HepG2 (cell line): ENCODE data around the gene LSM8. TPM values are rescaled to one million over a fixed set of nuclear protein-coding genes. Genes with fewer than 3 reads are reported as not detected.

Experiments used
- ATAC-seq: fragments of 200-7000 bp; cut with Tn5 transposase; 3 replicates; pipeline ENCODE4 v1.9.1; 2020; ENCODE audit warnings: mild to moderate bottlenecking, moderate library complexity
- BruUV-seq: library from RNA; stranded (reverse); fragments of 400-500 nt; replicated peaks from 2 replicates; lab custom pipeline; 2021; lab: Mats Ljungman, UMichigan
- CTCF ChIA-PET: fragments of 300-600 bp; formaldehyde crosslinking; extraction: SDS; loops from one replicate; lab custom pipeline; 2021; ENCODE audit warnings: low total read pairs, inconsistent platforms, low intra/inter-chr PET ratio; lab: Yijun Ruan, JAX
- POLR2A ChIA-PET: fragments of 350-600 bp; sonication (Branson Sonifier 250); formaldehyde crosslinking; loops from one replicate; lab custom pipeline; 2020; ENCODE audit warnings: antibody characterized with exemption, inconsistent platforms; lab: Yijun Ruan, JAX
- DNase-seq: peaks from one replicate; pipeline ENCODE4 v3.0.0-alpha.2; 2015; ENCODE audit warnings: low spot score
- FAIRE-seq: peaks from 3 replicates; lab custom pipeline; 2011; peaks lifted over from hg19 to GRCh38; lab: Jason Lieb, UNC
- H2AFZ ChIP-seq: one replicate; pipeline ENCODE4 v1.6.1; 2011; ENCODE audit warnings: low read length, inconsistent platforms
- H3K27ac ChIP-seq: fragments of 300-600 bp; 3 replicates; pipeline ENCODE4 v1.8.0; 2011; ENCODE audit warnings: mixed run types, mild to moderate bottlenecking, mixed read lengths, low read length, inconsistent platforms; ENCODE audit not compliant: insufficient read depth; ENCODE audit errors: extremely low read length
- H3K27me3 ChIP-seq, 2 experiments: fragments of 200-600 bp in 1 of 2; 2 replicates in 1 of 2; 3 replicates in 1 of 2; pipeline versions ENCODE4 v1.6.0 to v1.8.0; 2011; ENCODE audit warnings: low read length in 2 of 2, mild to moderate bottlenecking in 2 of 2, moderate library complexity in 2 of 2, inconsistent platforms in 1 of 2; ENCODE audit not compliant: insufficient read depth in 2 of 2, control insufficient read depth in 1 of 2
- H3K36me3 ChIP-seq, 2 experiments: fragments of 200-600 bp in 1 of 2; replicated peaks in 1 of 2; 2 replicates in 1 of 2; 3 replicates in 1 of 2; pipeline versions ENCODE4 v1.5.1 to v1.8.0; 2011; ENCODE audit warnings: low read length in 2 of 2, inconsistent platforms in 1 of 2; ENCODE audit not compliant: insufficient read depth in 2 of 2, control insufficient read depth in 1 of 2
- H3K4me1 ChIP-seq: 2 replicates; pipeline ENCODE4 v1.5.1; 2012; ENCODE audit warnings: low read length, inconsistent platforms; ENCODE audit not compliant: insufficient read depth
- H3K4me2 ChIP-seq: 2 replicates; pipeline ENCODE4 v1.6.0; 2011; ENCODE audit warnings: low read depth, low read length, inconsistent platforms
- H3K4me3 ChIP-seq, 3 experiments: fragments of 200-600 bp in 1 of 3; sonication (generic), shearing (Covaris generic) in 1 of 3; replicated peaks in 1 of 3; 2 replicates each; pipeline ENCODE4 v1.5.1; 2011 to 2016; ENCODE audit warnings: low read length in 3 of 3, inconsistent platforms in 2 of 3, low read depth in 2 of 3, mild to moderate bottlenecking in 2 of 3, control low read depth in 1 of 3, mixed read lengths in 1 of 3; ENCODE audit not compliant: insufficient read depth in 1 of 3
- H3K79me2 ChIP-seq: one replicate; pipeline ENCODE4 v1.6.1; 2011; ENCODE audit warnings: low read length, inconsistent platforms; ENCODE audit not compliant: insufficient read depth
- H3K9ac ChIP-seq: 2 replicates; pipeline ENCODE4 v1.6.0; 2011; ENCODE audit warnings: mild to moderate bottlenecking, low read depth, low read length, inconsistent platforms; ENCODE audit not compliant: insufficient read depth
- H3K9me3 ChIP-seq: 2 replicates; pipeline ENCODE4 v1.5.1; 2012; ENCODE audit warnings: mild to moderate bottlenecking, low read length
- H4K20me1 ChIP-seq: 2 replicates; pipeline ENCODE4 v1.6.0; 2011; ENCODE audit warnings: inconsistent platforms, mild to moderate bottlenecking, low read length, moderate library complexity; ENCODE audit not compliant: insufficient read depth
- HOMEZ ChIP-seq: IDR thresholded peaks from 2 replicates; pipeline ENCODE4 v1.6.1; 2016; ENCODE audit warnings: low read depth
- MXI1 ChIP-seq: IDR thresholded peaks from 3 replicates; pipeline ENCODE4 v1.6.1; 2012; ENCODE audit warnings: low read depth, low read length, inconsistent platforms, borderline replicate concordance
- POLR2A ChIP-seq, 2 experiments: IDR thresholded peaks; 2 replicates each; pipeline ENCODE4 v1.6.1; 2011; ENCODE audit warnings: low read depth in 2 of 2, low read length in 2 of 2, mild to moderate bottlenecking in 1 of 2, moderate library complexity in 1 of 2; ENCODE audit not compliant: insufficient read depth in 1 of 2
- SYNCRIP ChIP-seq: fragments of 200-400 bp; formaldehyde crosslinking; IDR thresholded peaks from 2 replicates; pipeline ENCODE4 v1.6.1; 2018; ENCODE audit warnings: mild to moderate bottlenecking, low read depth, low read length; ENCODE audit not compliant: insufficient read depth
- TFAP4 ChIP-seq: sonication (generic); IDR thresholded peaks from 2 replicates; pipeline ENCODE4 v1.6.1; 2016; ENCODE audit warnings: low read depth, borderline replicate concordance
- ZBTB33 ChIP-seq: sonication (generic); formaldehyde crosslinking; IDR thresholded peaks from 2 replicates; pipeline ENCODE4 v1.4.0; 2020; ENCODE audit warnings: missing genetic modification reagents
- ZFP62 ChIP-seq: sonication (generic); formaldehyde crosslinking; IDR thresholded peaks from 2 replicates; pipeline ENCODE4 v1.4.0; 2020; ENCODE audit warnings: missing genetic modification reagents
- ZNF225 ChIP-seq: sonication (generic); formaldehyde crosslinking; IDR thresholded peaks from 2 replicates; pipeline ENCODE4 v1.4.0; 2020; ENCODE audit warnings: mild to moderate bottlenecking, missing genetic modification reagents
- ZNF33A ChIP-seq: sonication (generic); formaldehyde crosslinking; IDR thresholded peaks from 2 replicates; pipeline ENCODE4 v1.5.1; 2020; ENCODE audit warnings: missing genetic modification reagents, mild to moderate bottlenecking, moderate library complexity, borderline replicate concordance
- ZNF670 ChIP-seq: sonication (generic); formaldehyde crosslinking; IDR thresholded peaks from 2 replicates; pipeline ENCODE4 v1.8.0; 2022; ENCODE audit warnings: mild to moderate bottlenecking, missing genetic modification reagents, borderline replicate concordance
- ZNF713 ChIP-seq: sonication (generic); formaldehyde crosslinking; IDR thresholded peaks from 2 replicates; pipeline ENCODE4 v1.4.0; 2020; ENCODE audit warnings: mild to moderate bottlenecking, missing genetic modification reagents
- ZNF768 ChIP-seq: sonication (generic); formaldehyde crosslinking; IDR thresholded peaks from 2 replicates; pipeline ENCODE4 v1.4.0; 2020; ENCODE audit warnings: missing genetic modification reagents
- WGBS: methylation state at CpG from one replicate; pipeline ENCODE4 v1.1.6; 2017; ENCODE audit warnings: low lambda C conversion rate; 5-methylcytosine and 5-hydroxymethylcytosine counted together
- in situ Hi-C: cut with HindIII; loops from 2 replicates; pipeline ENCODE4 v1.10.0; 2017; ENCODE audit warnings: low pct_unique_long_range_greater_than_20kb; ENCODE audit not compliant: extremely low pct_ligation_motif_present
- intact Hi-C: fragments of 100-400 bp; cut with micrococcal nuclease; formaldehyde crosslinking; loops from one replicate; pipeline ENCODE4 v1.10.0; 2022; ENCODE audit not compliant: unreplicated experiment
- polyA plus RNA-seq, 8 experiments: library from polyadenylated mRNA; depleted of rRNA in 3 of 8; stranded (reverse) in 7 of 8; unstranded in 1 of 8; fragments of >200 nt; fragmentation: Illumina TruSeq in 4 of 8; extraction: Trizol in 4 of 8; gene quantifications; 2 replicates each; pipeline versions ENCODE4 v1.2.1 to v1.2.3, GENCODE V29; 2011 to 2016; ENCODE audit warnings: low read depth in 4 of 8, missing spikeins in 1 of 8, mixed read lengths in 1 of 8; ENCODE audit not compliant: insufficient read depth in 1 of 8
- total RNA-seq, 5 experiments: library from RNA; depleted of rRNA; stranded (reverse); fragments of >200 nt; fragmentation: Illumina TruSeq; extraction: Trizol; gene quantifications; 2 replicates each; pipeline ENCODE4 v1.2.3, GENCODE V29; 2016; ENCODE audit warnings: low read depth in 1 of 5
- TF ChIP-seq, protein P1 (sequence below): sonication (generic); formaldehyde crosslinking; IDR thresholded peaks from 2 replicates; pipeline ENCODE4 v1.8.0; 2022; ENCODE audit warnings: mild to moderate bottlenecking, missing genetic modification reagents
- TF ChIP-seq, protein P2 (sequence below): sonication (generic); formaldehyde crosslinking; IDR thresholded peaks from 2 replicates; pipeline ENCODE4 v1.4.0; 2020; ENCODE audit warnings: mild to moderate bottlenecking, missing genetic modification reagents
- TF ChIP-seq, protein P3 (sequence below): sonication (generic); formaldehyde crosslinking; IDR thresholded peaks from 2 replicates; pipeline ENCODE4 v1.9.0; 2021; ENCODE audit warnings: missing genetic modification reagents, mild to moderate bottlenecking, borderline replicate concordance

Gene LSM8
- total and polyA plus RNA-seq, 2 of the 13 experiments (the other 11 are each of a cell fraction or from before 2014, with no cell fraction given) = 44.3 to 67.3 TPM

DNA sequence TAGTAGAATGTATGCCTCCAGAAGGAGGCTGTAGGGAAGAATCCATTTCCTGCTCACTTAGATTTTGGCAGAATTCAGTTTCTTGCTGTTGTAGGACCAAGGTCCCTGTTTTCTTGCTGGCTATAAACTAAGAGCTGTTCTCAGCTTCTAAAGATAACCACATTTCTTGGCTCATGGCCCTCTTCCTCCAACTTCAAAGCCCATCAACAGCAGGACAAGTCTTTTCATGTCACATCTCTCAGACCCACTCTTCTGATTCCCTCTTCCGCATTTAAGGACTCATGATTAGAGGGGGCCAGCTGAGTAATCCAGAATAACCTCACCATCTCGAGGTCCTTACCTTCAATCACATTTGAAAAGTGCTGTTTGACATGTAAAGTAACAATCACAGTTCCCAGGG lies 8.2 kb upstream of the LSM8 start (continued):
- TF ChIP-seq, protein P1, sequence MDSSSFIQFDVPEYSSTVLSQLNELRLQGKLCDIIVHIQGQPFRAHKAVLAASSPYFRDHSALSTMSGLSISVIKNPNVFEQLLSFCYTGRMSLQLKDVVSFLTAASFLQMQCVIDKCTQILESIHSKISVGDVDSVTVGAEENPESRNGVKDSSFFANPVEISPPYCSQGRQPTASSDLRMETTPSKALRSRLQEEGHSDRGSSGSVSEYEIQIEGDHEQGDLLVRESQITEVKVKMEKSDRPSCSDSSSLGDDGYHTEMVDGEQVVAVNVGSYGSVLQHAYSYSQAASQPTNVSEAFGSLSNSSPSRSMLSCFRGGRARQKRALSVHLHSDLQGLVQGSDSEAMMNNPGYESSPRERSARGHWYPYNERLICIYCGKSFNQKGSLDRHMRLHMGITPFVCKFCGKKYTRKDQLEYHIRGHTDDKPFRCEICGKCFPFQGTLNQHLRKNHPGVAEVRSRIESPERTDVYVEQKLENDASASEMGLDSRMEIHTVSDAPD (CRISPR knock-in tag) = no peak
- TF ChIP-seq ZNF33A (CRISPR knock-in tag) (no peak), ZNF225 (CRISPR knock-in tag) (no peak), ZNF670 (CRISPR knock-in tag) (no peak), POLR2A (IDR thresholded peaks at IDR 0.05; ENCODE audit: insufficient read depth in 1 of 2, low read depth in 2 of 2, low read length in 2 of 2) (no peak), SYNCRIP (no peak), ZFP62 (CRISPR knock-in tag) (no peak), ZBTB33 (no peak)
- TF ChIP-seq, protein P2, sequence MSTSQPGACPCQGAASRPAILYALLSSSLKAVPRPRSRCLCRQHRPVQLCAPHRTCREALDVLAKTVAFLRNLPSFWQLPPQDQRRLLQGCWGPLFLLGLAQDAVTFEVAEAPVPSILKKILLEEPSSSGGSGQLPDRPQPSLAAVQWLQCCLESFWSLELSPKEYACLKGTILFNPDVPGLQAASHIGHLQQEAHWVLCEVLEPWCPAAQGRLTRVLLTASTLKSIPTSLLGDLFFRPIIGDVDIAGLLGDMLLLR (CRISPR knock-in tag) = no peak

DNA sequence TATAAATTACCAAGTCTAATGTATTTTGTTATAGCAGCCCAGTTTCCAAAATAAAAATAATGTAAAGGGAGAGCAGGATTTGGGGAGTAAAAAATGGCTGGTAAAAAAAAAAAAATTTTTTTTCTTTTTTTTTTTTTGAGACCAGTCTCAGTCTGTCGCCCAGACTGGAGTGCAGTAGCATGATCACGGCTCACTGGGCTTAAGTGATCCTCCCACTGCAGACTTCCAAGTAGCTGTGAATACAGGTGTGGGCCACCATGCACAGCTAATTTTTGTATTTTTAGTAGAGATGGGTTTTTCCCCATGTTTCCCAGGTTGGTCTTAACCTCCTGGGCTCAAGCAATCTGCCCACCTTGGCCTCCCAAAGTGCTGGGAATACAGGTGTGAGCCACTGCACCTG lies 4.8 kb upstream of the LSM8 start:
- Histone ChIP-seq H3K4me3 (no peak overlapping the region), H3K27me3 (no peaks in the 10 kb centered on the region; a peak in 1 of 5 replicates), H3K9me3 (no peaks in the 10 kb centered on the region), H2AFZ (no peak overlapping the region), H4K20me1 (no peaks in the 10 kb centered on the region), H3K27ac (no peak overlapping the region), H3K4me1 (peaks cover 8% of the 10 kb centered on the region), H3K9ac (no peak overlapping the region), H3K4me2 (no peak overlapping the region), H3K36me3 (no peaks in the 10 kb centered on the region), H3K79me2 (peaks cover 2% of the 10 kb centered on the region)
- in situ Hi-C loops (no loop called here), intact Hi-C loops (no loop called here)
- FAIRE-seq (no peak), DNase-seq (no peak), ATAC-seq (no peak)
- WGBS = 86% methylated on average over 2 of the region's 2 CpGs
- ChIA-PET POLR2A (no interaction called here), CTCF (no interaction called here)
- BruUV-seq = no TSS peak
- no peak for TF ChIP-seq HOMEZ (CRISPR knock-in tag)
- TF ChIP-seq MXI1 = no peak
- TF ChIP-seq TFAP4 = no peak
- no peak for TF ChIP-seq ZNF713
- TF ChIP-seq, protein P3, sequence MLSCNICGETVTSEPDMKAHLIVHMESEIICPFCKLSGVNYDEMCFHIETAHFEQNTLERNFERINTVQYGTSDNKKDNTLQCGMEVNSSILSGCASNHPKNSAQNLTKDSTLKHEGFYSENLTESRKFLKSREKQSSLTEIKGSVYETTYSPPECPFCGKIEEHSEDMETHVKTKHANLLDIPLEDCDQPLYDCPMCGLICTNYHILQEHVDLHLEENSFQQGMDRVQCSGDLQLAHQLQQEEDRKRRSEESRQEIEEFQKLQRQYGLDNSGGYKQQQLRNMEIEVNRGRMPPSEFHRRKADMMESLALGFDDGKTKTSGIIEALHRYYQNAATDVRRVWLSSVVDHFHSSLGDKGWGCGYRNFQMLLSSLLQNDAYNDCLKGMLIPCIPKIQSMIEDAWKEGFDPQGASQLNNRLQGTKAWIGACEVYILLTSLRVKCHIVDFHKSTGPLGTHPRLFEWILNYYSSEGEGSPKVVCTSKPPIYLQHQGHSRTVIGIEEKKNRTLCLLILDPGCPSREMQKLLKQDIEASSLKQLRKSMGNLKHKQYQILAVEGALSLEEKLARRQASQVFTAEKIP (CRISPR knock-in tag) = no peak
- TF ChIP-seq ZNF768 (CRISPR knock-in tag) = no peak
